NK-92 (cell line): ENCODE data around the gene TBX4.

Source experiments
- DNase-seq: peaks from one replicate; lab custom pipeline; 2025; ENCODE audit not compliant: unreplicated experiment; lab: John Stamatoyannopoulos, UW

TBX4 gene

GRCh38 chr17:61452301-61453290 is at the start of gene TBX4:
TBX4 (plus strand) TSS chr17:61452422; CDS start chr17:61456491, 4,069 bp downstream.
- no peak for DNase-seq

DNA sequence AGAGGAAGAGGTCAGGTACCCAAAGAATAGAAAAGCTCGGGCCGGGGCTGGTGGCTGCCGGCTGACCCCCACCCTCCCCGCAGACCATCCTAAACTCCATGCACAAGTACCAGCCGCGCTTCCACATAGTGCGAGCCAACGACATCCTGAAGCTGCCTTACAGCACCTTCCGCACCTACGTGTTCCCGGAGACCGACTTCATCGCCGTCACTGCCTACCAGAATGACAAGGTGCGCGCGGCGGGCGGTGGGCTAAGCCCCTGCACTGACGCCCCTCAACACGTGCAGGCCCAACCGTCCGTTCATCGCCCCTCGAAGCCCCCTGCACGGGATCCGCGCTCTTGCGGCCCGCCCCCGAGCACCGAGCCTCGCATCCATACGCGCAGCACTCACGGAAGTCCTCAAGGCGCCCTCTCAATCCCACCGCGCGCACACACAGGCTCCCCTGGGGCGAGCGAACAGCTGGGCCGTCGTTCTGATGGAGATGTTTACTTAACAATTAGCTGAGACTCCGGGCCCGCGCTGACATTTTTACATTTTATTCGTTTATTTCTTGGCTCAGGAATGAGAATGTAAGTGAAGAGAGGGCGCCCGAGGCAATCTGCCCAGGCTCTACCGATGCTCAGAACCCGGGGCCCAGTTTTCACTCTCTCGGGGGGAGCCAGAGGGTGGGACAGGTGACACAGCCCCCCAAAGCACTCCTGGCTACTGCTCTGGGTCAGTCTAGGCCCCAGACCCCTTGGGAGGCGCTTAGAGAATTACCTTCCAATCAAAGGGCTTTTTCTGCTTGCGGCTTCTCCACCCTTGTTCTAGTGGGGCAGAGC is 49.0 kb upstream of the TBX4 start:
- DNase-seq, result no peak

GRCh38 chr17:61403801-61404662 is 48.2 kb upstream of the TBX4 start:
- no peak for DNase-seq

DNA sequence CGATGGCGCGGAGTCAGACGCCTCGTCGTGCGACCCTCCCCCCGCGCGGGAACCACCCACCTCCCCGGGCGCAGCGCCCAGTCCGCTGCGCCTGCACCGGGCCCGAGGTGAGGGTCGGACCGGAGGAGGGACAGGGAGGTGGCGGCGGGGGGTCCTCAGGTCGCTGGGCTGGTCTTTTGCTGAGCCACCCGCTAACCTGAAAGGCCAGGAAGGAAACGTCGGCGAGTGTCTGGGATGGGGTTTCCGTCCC is 47.6 kb upstream of the TBX4 start:
- DNase-seq, result no peak

DNA sequence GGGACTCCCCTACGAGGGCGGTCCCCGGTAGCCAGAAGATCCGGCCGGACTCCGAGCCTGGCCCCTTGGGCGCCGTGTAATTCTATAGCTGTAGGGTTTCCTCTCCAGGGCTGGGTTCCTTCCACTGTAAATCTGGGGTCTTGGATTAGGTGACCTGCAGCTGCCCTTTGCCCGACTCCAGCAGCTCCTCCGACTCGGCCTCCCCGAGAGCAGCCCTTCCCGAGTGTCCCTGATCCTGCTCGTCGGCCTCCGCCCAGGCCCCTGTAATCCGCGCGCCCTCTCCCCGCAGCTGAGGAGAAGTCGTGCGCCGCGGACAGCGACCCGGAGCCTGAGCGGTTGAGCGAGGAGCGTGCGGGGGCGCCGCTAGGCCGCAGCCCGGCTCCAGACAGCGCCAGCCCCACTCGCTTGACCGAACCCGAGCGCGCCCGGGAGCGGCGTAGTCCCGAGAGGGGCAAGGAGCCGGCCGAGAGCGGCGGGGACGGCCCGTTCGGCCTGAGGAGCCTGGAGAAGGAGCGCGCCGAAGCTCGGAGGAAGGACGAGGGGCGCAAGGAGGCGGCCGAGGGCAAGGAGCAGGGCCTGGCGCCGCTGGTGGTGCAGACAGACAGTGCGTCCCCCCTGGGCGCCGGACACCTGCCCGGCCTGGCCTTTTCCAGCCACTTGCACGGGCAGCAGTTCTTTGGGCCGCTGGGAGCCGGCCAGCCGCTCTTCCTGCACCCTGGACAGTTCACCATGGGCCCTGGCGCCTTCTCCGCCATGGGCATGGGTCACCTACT is 47.1 kb upstream of the TBX4 start:
- DNase-seq, result no peak

DNA sequence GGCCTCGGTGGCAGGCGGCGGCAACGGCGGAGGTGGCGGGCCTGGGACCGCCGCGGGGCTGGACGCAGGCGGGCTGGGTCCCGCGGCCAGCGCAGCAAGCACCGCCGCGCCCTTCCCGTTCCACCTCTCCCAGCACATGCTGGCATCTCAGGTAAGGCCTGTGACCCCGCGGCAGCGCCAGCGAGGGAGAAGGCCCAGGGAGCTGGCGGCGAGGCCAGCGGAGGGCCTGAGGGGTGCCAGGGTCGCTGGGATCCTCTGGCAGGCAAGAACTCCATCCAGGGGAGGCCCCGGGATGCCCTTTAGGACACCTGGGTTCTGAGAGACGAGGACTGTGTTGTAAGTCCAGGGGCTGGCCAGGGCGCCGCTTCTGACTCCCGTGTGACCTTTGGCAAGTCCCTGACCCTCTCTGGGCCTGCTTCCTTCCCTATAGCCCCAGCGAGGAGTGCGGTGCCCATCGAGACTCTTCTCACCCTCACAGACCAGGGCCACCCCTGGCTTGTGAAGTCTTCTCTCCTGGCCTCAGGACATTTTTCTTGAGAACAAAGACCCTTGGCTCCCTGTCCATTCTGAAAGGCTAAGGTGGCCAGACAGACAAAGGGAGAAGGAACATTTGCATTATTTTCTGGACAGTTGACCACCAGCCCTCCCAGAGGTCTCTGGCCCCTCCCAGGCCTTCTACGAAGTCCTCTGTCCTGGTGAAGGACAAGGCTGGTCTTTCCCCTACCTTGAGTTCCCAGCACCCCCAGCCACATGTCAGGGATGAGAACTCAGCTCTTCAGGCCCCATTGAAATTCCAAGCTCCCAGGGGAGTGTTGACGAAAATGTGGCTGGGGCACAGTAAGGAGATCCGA is 46.3 kb upstream of the TBX4 start:
- no peak for DNase-seq

GRCh38 chr17:61406537-61406845 is 45.7 kb upstream of the TBX4 start:
- DNase-seq, result no peak

DNA sequence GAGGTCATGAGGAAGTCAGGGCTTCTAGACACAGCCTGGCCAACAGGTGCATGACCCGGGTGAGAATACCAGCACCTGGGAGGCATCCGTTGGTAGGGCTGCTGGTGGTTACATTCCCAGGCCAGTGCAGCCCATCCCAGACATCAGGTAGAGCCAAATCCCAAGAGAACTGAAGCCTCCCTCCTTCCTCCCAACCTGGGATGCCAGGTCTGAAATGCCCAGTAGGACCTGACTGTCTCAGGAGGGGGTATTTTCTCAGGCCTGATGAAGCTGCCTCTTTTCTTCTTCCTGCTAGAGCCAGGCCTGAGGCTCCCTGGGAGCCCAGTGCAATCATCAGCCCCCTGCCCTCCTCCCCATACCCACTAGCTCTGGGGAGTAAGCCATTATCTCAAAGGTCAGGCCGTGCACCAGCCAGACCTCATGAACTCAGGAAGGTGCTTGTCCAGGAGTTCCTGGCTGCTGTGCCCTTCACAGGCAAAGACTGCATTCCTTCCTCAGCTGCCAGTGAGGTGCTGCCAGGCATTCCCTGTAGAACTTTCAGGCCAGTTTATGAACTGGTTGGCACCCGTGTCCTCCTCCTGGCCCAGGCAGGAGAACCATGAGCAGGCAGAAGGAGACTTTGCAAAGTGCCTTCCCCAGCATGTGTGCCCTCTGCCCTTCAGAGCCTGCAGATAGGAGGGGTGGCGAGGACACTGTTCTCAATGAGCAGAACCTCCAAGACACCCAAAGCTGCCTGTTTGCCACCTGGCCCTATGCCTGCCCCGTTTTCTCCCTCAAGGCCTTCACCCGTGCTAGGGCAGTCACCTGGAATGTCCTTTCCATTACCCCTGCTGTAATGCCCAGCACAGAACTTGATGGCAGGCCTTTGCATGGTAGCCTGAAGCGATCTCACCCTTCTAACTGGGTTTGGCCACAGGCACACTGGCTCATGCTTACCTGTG is 45.0 kb upstream of the TBX4 start:
- no peak for DNase-seq

DNA sequence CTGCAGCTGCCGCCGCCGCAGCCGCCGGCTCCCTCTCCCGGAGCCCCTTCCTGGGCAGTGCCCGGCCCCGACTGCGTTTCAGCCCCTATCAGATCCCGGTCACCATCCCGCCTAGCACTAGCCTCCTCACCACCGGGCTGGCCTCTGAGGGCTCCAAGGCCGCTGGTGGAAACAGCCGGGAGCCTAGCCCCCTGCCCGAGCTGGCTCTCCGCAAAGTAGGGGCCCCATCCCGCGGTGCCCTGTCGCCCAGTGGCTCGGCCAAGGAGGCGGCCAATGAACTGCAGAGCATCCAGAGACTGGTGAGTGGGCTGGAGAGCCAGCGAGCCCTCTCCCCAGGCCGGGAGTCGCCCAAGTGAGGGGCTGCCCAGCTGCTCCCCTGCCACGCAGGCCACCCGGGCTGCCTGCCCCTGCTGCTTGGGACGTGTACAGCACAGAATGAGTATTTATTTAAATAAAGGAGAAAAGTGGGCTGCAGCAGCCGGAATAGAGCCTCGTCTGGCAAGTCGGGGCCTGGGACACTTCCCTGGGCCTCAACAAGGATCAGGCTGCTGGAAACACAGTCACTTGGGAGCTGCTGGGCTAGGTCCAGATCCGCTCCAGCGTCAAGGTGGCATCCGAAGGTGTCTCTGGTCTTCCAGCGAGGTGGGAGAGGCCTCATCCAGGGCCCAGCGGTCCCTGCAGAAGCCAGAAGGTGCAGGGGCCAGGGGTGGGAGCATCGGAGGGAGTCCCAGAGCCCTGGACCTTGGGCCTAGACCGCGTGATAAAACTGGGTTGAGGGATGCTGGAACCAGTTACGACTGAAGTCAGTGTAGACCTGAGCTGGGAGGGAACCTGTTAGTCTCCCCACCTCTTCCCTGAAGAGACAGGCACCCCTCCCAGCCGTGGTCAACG is 43.8 kb upstream of the TBX4 start:
- no peak for DNase-seq

DNA sequence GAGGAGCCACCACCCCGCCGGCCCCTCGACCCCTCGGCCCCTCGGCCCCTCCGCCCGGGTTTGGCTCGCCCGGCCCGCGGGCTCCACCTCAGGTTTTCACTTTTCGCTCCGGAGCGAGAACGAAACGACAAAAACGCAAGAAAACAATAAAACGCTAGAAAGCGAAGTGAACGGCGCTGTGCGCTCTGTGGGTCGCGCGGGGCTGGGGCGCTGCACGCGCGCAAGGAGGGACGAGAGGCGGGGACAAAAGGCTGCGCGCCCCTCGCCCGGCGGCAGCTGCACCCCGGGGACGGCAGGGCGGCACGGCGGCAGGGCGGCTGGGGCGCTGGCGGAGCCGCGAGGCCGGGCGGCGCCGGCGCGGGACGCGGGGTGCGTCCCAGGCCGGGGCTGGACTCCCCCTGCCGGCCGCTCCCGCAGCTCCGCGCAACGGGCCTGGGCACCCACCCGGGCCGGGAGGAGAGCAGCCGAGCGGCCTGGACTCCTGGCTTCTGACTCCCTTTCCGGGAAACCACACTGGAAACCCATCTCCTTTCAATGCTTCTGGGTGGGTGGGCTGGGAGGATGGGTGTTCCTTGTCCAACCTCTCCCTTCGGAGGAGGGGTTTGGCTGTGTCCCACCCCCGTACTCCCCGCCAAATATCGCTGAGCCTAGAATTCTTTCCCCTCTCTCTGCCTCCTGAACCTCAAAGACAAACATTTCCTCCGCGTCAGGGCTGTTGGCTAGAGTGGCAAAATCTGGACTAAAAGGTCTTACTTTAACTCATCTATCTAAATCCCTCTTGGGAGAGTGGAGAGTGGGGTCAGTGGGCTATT is 42.7 kb upstream of the TBX4 start:
- no peak for DNase-seq

- DNase-seq, result no peak
Measured at GRCh38 chr17:61410141-61411010, 41.8 kb upstream of the TBX4 start.

DNA sequence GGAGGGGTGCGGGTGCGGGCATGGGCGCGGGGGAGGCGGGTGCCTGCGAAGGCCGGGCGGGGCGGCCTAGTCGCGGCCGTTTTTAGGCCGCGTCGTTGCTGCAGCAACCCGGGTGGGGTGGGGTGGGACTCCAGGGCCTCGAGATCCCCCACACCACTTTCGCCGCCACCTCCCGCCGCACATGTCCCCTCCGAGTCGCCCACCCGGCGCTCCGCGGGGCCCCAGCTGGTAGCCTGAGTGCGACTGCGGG is 41.3 kb upstream of the TBX4 start:
- no peak for DNase-seq

GRCh38 chr17:61411261-61412142 is 40.7 kb upstream of the TBX4 start:
- no peak for DNase-seq

DNA sequence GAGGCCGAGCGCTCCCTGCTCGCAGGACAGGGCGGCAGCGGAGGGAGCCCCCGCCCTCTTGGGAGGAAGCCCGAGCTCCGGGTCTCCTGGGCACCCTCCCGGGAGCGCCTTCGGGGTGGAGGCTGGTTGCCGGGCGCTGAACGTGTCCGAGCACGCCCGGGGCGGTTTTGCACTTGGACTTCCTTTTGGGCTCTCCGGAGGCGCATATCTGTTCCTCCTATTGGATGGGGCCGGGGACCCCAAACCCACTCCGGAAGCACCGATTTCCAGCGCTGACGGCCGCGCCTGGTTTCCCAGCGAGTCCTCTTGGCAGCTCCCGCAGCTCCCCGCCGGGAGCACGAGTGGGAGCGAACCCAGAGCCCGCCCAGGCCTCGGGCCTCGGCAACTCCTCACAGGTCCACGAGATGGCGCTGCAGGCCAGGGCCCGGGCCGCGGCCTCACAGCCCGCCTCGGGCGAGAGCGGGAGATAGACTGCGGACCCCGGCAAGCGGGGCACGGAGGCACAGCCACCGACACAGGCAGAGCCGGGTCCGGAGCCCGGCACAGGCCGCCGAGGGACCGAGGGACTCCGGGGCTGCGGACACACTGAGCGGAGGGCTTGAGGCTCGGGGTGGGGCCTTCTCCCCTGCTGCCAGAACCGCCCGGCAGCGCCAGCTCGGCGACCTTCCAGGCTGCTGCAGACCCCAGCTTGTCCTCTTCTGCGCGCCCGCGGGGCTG is 39.9 kb upstream of the TBX4 start:
- no peak for DNase-seq
